Measurements from ENCODE around the gene DNAJB13.
A peak's percentile ranks its signal among the peaks of the same experiment; 100 is the strongest.

Gene DNAJB13

GRCh38 chr11:73956876-73957653 lies 6.2 kb downstream of the DNAJB13 start:
- no peak for DNase-seq

GRCh38 chr11:73957654-73958361 lies 7.0 kb downstream of the DNAJB13 start:
- no peak for DNase-seq

GRCh38 chr11:73958521-73959141 lies 7.8 kb downstream of the DNAJB13 start:
- no peak for DNase-seq

- no peak for DNase-seq
These were observed 10.5 kb downstream of the DNAJB13 start for GRCh38 chr11:73961321-73961720.

- DNase-seq = no peak
These were observed 11.4 kb downstream of the DNAJB13 start for GRCh38 chr11:73962101-73962705.

- DNase-seq = no peak
These were observed 13.0 kb downstream of the DNAJB13 start for GRCh38 chr11:73963861-73964260.

- no peak for DNase-seq
These were observed 14.4 kb downstream of the DNAJB13 start for GRCh38 chr11:73965076-73965763.

GRCh38 chr11:73965764-73966121 lies 14.9 kb downstream of the DNAJB13 start:
- DNase-seq = no peak

GRCh38 chr11:73968356-73968966 lies 17.6 kb downstream of the DNAJB13 start:
- DNase-seq = no peak

GRCh38 chr11:73969091-73969490 lies 18.3 kb downstream of the DNAJB13 start:
- DNase-seq = no peak

- peak; percentile 50 for DNase-seq
These were observed 19.4 kb downstream of the DNAJB13 start for GRCh38 chr11:73969991-73970800.

GRCh38 chr11:73971175-73971719 lies 20.4 kb downstream of the DNAJB13 start:
- no peak for DNase-seq

GRCh38 chr11:73972187-73972586 lies 21.4 kb downstream of the DNAJB13 start:
- no peak for DNase-seq

- DNase-seq = no peak
These were observed 22.0 kb downstream of the DNAJB13 start for GRCh38 chr11:73972620-73973449.

- no peak for DNase-seq
These were observed 24.0 kb downstream of the DNAJB13 start for GRCh38 chr11:73974604-73975478.

- DNase-seq = no peak
These were observed 24.6 kb downstream of the DNAJB13 start for GRCh38 chr11:73975479-73975757.

GRCh38 chr11:73976451-73977151 lies 25.8 kb downstream of the DNAJB13 start:
- no peak for DNase-seq

GRCh38 chr11:73977856-73978519 lies 27.2 kb downstream of the DNAJB13 start:
- no peak for DNase-seq

Data from activated gamma-delta T cell treated with Interleukin-2 at 50 U/mL for 16 hours (primary cell).